ENCODE results near the gene CELSR1.
A peak's percentile ranks its signal among the peaks of the same experiment; 100 is the strongest.

The CELSR1 gene

DNA sequence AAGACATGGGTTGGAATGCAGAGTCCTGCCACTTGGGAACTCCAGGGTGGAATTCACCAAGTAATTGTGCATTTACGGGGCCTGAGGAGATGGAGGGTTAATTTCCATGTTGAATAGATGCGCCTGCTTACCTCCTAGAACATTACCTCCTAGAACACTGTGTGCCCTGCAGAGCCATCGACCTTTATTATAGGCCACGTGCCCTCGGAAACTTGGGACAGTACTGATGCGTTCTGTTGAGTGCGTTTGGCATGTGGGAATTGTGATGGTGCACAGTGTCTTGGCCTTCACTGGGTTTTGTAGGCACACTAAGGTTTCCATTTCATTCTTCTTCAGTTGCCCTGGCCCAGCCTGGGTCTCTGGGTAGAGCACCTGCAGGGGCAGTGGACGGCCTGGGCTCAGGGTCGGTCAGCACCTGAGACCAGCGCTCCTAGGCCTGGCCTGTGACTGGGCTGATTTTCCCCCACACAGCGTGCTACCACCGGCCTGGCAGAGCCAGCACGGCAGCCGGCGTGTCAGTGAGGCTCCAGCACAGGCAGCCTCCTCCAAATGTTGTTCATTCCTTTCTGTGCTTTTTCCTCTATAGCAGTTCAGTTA lies 189.2 kb downstream of the CELSR1 start:
- CTCF ChIA-PET = interaction anchor here (0.5 kb wide), 1 partner anchor 141 kb away, joined by 4 read pairs; no protein-coding TSS in a partner anchor
- DNase-seq (ENCODE audit: low spot score) = no peak
- POLR2A ChIA-PET (ENCODE audit: low non-redundant PET) = no interaction called here
- TF ChIP-seq CTCF (conservative IDR thresholded peaks at IDR 0.05; ENCODE audit: low read depth) = no peak
- peak overlapping the region; percentile 12; the same call in 1 of the 2 replicates for H3K27ac ChIP-seq

DNA sequence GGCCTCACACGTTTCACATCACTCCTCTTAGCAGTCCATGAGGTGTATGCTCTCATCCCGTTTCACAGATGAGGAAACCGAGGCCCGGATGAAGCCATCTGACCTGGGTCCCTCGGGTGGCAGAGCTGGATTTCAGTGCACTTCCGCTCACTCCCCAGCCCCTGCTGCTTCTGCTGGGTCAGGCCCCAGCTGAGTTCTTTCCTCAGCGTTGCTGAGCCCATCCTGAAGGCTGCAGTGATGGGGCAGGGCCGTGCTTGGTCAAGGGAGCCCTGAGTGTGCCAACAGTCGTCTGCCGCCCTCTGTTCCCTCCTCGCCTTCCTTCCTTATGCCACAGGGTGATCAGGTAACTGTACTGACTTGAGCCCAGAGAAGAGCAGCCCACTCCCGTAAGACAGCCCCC lies 189.8 kb downstream of the CELSR1 start:
- ChIA-PET CTCF (interaction anchor here (0.5 kb wide), 1 partner anchor 142 kb away, joined by 4 read pairs; no protein-coding TSS in a partner anchor), POLR2A (ENCODE audit: low non-redundant PET) (no interaction called here)
- peak overlapping the region; percentile 4; the same call in 1 of the 2 replicates for H3K27ac ChIP-seq
- DNase-seq (ENCODE audit: low spot score) = no peak
- TF ChIP-seq CTCF (conservative IDR thresholded peaks at IDR 0.05; ENCODE audit: low read depth) = no peak

- TF ChIP-seq CTCF (conservative IDR thresholded peaks at IDR 0.05; ENCODE audit: low read depth) = no peak
- H3K27ac ChIP-seq = peak overlapping the region; percentile 4; the same call in 1 of the 2 replicates
- ChIA-PET CTCF (interaction anchor here (1.1 kb wide), 1 partner anchor 9 kb away, joined by 3 read pairs; no protein-coding TSS in a partner anchor), POLR2A (ENCODE audit: low non-redundant PET) (no interaction called here)
- DNase-seq (ENCODE audit: low spot score) = no peak
Measured at GRCh38 chr22:46346680-46347405, 190.6 kb downstream of the CELSR1 start.

DNA sequence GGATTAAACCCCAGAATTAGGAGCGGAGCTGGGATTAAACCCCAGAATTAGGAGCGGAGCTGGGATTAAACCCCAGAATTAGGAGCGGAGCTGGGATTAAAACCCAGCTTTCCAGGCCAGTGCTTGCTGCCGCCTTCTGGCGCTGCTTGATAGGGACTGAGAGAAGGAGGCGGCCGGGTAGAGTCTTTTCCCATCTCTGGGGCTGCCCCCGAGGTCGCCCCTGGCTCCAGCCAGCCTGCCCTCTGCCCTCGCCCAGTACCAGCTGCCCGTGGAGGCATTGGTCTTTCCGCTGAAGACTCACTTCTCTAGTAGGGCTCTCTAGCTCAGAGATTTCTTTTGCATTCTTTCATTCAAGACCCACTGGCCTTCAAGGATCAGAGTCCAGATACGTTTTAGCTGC lies 196.7 kb downstream of the CELSR1 start:
- POLR2A ChIA-PET (ENCODE audit: low non-redundant PET) = interaction anchor here (0.7 kb wide), 2 partner anchors 9 to 17 kb away, joined by 3 read pairs; no protein-coding TSS in a partner anchor
- CTCF ChIA-PET = interaction anchor here (0.6 kb wide), 1 partner anchor 787 kb away, joined by 5 read pairs; no protein-coding TSS in a partner anchor
- TF ChIP-seq CTCF (conservative IDR thresholded peaks at IDR 0.05; ENCODE audit: low read depth) = no peak
- no peak for DNase-seq (ENCODE audit: low spot score)
- no peak overlapping the region for H3K27ac ChIP-seq

DNA sequence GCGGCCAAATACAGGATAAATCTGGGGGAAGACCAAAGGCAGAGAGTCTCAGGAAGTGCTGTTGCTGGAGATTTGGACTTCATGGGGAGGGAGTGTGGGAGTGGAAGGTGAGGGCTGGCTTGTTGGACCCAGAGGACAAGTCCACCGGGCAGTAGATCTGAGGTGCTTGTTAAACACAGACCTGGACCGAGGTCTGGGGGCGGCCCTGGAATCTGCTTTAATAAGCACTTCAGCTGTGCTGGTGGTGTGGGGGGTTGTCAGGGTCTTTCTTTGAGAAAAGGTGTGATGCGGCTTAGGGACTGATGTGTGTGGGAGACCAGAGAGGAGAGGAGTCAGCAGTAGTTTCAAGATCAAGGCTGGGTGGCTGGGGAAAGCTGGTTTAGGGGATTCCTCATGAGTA lies 197.5 kb downstream of the CELSR1 start:
- CTCF ChIA-PET = no interaction called here
- POLR2A ChIA-PET (ENCODE audit: low non-redundant PET) = no interaction called here
- H3K27ac ChIP-seq = no peak overlapping the region
- DNase-seq (ENCODE audit: low spot score) = no peak
- TF ChIP-seq CTCF (conservative IDR thresholded peaks at IDR 0.05; ENCODE audit: low read depth) = no peak

- CTCF ChIA-PET = interaction anchor here (0.7 kb wide), 1 partner anchor 424 kb away, joined by 3 read pairs; no protein-coding TSS in a partner anchor
- POLR2A ChIA-PET (ENCODE audit: low non-redundant PET) = no interaction called here
- no peak for DNase-seq (ENCODE audit: low spot score)
- no peak for TF ChIP-seq CTCF (conservative IDR thresholded peaks at IDR 0.05; ENCODE audit: low read depth)
- H3K27ac ChIP-seq = no peak overlapping the region
Measured at GRCh38 chr22:46338636-46339035, 198.8 kb downstream of the CELSR1 start.
